HG03097 (cell line): Measurements from ENCODE around the gene HOXA3.

ENCODE experiments used
- ATAC-seq: cut with Tn5 transposase; IDR thresholded peaks from one replicate; pipeline ENCODE4 v1.9.1; 2021; ENCODE audit not compliant: unreplicated experiment, low FRiP score

HOXA3 gene

GRCh38 chr7:27095050-27095896 is 57.1 kb downstream of the HOXA3 start:
- ATAC-seq = no peak

GRCh38 chr7:27094304-27095049 is 57.9 kb downstream of the HOXA3 start:
- ATAC-seq = no peak

- no peak for ATAC-seq
Observed at GRCh38 chr7:27093184-27093895, 59.0 kb downstream of the HOXA3 start.

- no peak for ATAC-seq
Observed at GRCh38 chr7:27092819-27093110, 59.6 kb downstream of the HOXA3 start.

- ATAC-seq = no peak
Observed at GRCh38 chr7:27091941-27092818, 60.2 kb downstream of the HOXA3 start.

- ATAC-seq = no peak
Observed at GRCh38 chr7:27091105-27091504, 61.3 kb downstream of the HOXA3 start.

- ATAC-seq = no peak
Observed at GRCh38 chr7:27088002-27088922, 64.1 kb downstream of the HOXA3 start.

- ATAC-seq = no peak
Observed at GRCh38 chr7:27083646-27084045, 68.7 kb downstream of the HOXA3 start.

GRCh38 chr7:27082171-27082570 is 70.2 kb downstream of the HOXA3 start:
- ATAC-seq = no peak

GRCh38 chr7:27080844-27081436 is 71.4 kb downstream of the HOXA3 start:
- ATAC-seq = no peak

- no peak for ATAC-seq
Observed at GRCh38 chr7:27079234-27079975, 73.0 kb downstream of the HOXA3 start.

- ATAC-seq = no peak
Observed at GRCh38 chr7:27078616-27079233, 73.7 kb downstream of the HOXA3 start.

GRCh38 chr7:27073076-27073475 is 79.3 kb downstream of the HOXA3 start:
- no peak for ATAC-seq

GRCh38 chr7:27071622-27072390 is 80.6 kb downstream of the HOXA3 start:
- no peak for ATAC-seq

GRCh38 chr7:27068259-27068658 is 84.1 kb downstream of the HOXA3 start:
- ATAC-seq = no peak

- ATAC-seq = no peak
Observed at GRCh38 chr7:27066148-27066547, 86.2 kb downstream of the HOXA3 start.

- ATAC-seq = no peak
Observed at GRCh38 chr7:27065709-27066108, 86.7 kb downstream of the HOXA3 start.
